GM19452 (cell line): Measurements from ENCODE around the gene PSME3.
"Not testable (repeated sequence)": the region's sequence is repeated elsewhere in the genome, so short reads cannot be mapped to it uniquely, and the experiment has no call there.

Experiments used
- ATAC-seq: cut with Tn5 transposase; IDR thresholded peaks from one replicate; pipeline ENCODE4 v1.9.1; 2021; ENCODE audit not compliant: unreplicated experiment

PSME3 gene

DNA sequence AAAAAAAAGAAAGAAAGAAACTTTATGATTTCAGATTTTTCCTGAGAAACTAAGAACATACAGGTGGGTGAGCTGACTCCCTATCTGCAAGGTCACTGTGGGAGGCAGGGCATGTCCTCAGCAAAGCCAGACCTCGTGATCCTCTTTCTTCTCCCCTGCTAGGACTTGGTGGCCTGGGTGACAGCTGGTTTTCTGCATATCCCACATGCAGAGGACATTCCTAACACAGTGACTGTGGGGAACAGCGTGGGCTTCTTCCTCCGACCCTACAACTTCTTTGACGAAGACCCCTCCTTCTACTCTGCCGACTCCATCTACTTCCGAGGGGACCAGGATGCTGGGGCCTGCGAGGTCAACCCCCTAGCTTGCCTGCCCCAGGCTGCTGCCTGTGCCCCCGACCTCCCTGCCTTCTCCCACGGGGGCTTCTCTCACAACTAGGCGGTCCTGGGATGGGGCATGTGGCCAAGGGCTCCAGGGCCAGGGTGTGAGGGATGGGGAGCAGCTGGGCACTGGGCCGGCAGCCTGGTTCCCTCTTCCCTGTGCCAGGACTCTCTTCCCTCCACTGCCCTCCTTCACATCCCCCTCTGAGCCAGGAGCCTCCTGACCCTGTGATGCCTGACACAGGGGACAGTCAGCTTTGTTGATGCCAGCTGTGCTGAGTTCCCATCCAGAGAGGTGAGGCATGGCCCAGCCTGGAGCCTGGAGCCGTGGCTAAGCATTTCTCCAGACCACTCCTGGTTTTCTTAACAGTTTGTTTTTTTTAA is 40.9 kb downstream of the PSME3 start:
- ATAC-seq = not testable (repeated sequence)

DNA sequence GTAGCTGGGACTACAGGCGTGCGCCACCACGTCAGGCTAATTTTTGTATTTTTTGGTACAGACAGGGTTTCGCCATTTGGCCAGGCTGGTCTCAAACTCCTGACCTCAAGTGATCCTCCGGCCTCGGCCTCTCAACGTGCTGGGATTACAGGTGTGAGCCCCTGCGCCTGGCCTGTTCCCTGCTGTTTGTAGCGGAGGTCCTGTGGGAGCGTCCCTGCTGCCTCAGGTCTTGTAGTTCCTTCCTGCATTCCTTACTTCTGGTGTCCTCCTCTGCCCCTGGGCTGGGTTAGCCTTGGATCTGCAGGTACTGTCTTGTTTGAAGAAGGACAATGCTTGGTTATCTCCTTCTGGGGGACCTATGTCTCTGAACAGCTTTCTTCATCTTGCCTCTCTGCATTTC is 43.8 kb downstream of the PSME3 start:
- ATAC-seq = no peak

GRCh38 chr17:42878123-42878880 is 45.1 kb downstream of the PSME3 start:
- ATAC-seq = no peak

DNA sequence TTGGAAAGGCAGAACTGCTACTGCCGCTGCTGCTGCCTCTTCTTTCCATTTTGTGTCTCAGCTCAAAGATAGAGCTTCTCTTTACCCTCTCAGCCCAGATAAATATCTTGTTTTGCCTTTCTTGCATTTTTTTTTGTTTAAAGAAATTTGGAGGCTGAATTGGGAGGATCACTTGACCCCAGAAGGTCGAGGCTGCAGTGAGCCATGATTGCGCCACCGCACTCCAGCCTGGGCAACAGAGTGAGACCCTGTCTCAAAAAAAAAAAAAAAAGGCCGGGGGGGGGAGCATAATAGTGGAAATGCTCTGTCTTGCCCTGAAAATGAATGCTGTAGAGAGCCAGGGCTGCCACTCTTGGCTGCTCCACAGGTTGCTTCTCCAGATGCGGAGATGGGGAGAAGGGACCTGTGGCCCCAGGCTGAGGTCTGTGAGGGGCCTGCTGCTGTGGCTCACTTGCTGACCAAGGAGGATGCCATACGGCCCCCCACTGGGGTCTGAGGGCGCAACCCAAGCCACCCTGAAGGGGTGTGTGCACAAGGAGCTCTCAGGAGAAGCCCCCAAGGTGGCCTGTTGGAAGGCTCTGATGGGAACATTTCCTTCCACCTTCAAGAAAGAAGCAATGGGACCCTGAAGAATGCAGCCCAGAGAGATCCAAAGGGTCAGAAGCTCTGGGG is 45.9 kb downstream of the PSME3 start:
- no peak for ATAC-seq

DNA sequence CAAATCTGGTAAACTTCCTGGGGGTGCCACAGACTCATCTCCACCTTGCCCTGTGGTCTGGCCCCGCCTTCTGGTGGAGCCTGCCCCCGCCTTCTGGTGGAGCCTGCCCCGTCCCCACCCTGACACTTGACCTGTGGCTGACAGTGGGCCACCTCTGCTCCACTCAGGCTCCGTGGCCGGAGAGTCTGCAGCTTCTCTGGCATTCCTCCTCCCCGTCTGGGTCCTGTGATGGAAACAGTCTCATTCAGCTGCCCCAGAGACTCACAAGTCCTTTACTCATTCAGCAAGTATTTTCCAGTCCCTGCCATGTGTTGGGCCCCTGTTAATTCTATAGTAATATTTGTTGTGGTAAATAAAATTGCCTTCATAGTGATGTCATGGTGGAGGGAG is 46.4 kb downstream of the PSME3 start:
- ATAC-seq = no peak

- ATAC-seq = no peak
These were observed 47.6 kb downstream of the PSME3 start for GRCh38 chr17:42880776-42881310.

DNA sequence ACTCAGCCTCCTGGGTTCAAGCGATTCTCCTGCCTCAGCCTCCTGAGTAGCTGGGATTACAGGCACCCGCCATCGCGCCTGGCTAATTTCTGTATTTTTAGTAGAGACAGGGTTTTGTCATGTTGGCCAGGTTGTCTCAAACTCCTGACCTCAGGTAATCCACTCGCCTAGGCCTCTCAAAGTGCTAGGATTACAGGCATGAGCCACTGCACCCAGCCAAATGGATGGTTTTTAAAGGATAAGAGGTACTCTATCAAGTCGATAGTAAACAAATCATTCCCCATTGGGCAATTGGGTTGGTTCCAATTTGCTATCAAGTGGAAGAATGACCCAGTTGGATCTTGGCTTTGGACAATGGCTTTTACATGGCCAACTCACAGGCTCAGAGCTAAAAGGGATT is 48.5 kb downstream of the PSME3 start:
- not testable (repeated sequence) for ATAC-seq

DNA sequence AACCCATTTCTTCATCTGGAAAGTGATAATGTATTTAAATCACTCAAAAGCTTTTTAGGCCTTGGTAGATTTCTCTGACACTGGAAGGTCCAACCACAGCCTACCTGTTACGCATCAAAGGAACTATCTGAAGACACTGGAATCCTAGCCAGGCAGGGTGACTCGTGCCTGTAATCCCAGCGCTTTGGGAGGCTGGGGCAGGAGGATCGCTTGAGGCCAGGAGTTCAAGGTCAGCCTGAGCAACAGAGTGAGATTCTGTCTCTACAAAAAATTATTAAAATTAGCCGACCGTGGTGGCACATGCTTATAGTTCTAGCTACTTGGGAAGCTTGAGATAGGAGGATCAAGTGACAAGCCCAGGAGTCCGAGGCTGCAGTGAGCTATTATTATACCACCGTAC is 49.0 kb downstream of the PSME3 start:
- no peak for ATAC-seq

- no peak for ATAC-seq
These were observed 50.8 kb downstream of the PSME3 start for GRCh38 chr17:42883802-42884558.

GRCh38 chr17:42885806-42886205 is 52.6 kb downstream of the PSME3 start:
- ATAC-seq = not testable (repeated sequence)

DNA sequence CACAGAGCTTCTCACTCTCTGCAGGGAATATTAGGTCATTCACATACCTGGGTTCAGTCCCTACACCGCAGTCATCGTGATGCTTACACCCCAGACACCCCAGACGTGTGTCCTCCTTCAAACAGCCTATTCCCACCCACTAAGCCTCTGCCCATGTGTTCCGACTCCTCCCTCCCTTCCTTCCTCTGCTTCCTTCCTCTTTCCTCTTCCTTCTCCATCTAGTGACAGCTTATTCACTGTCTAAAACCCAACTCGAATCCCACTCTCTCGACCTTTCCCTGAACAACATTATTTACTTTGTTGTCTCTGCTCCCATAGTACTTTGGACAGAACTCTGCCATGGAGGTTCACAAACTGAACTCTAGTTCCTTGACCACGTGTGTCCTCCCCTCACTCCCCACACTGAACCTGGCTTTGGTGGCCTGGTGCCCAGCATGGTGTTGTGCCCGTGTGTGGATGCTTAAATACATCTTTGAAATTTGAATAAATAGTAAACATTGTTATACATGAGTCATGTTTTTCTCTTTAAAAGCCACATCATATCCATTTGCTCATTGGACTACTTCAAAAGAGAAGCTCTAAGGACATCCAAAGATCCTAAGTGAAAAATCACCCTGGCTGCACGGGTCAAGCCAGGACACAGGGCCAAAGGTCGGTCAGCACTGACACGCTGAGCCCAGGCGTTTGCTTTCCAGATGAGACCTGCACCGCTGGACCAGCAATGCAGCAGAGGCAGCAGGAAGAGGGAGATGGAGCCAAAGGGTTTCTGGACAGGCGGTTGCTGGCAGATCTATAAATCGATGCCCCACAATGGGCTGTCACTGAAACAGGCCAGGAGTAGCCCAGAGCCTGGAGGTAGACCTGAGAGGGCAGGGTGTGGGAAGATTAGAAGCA is 53.3 kb downstream of the PSME3 start:
- no peak for ATAC-seq

DNA sequence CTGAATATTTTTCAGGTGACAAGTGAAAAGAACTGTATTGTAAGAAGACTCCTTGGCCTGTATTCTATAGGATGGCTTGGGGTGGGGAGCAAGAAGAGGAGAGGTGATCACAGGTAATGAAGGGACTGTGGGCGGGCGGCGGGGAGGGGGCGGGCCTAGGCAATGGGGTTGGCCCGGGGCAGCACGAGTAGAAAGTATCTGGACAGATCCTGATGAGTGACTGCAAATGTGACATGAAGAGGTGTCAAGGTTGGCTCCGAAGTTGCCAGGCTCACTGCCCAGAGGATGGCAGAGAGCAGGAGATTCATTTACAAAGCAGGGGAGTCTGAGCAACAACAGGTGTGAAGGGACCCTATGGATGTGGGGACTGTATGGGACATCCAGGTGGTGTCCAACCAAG is 56.6 kb downstream of the PSME3 start:
- no peak for ATAC-seq

DNA sequence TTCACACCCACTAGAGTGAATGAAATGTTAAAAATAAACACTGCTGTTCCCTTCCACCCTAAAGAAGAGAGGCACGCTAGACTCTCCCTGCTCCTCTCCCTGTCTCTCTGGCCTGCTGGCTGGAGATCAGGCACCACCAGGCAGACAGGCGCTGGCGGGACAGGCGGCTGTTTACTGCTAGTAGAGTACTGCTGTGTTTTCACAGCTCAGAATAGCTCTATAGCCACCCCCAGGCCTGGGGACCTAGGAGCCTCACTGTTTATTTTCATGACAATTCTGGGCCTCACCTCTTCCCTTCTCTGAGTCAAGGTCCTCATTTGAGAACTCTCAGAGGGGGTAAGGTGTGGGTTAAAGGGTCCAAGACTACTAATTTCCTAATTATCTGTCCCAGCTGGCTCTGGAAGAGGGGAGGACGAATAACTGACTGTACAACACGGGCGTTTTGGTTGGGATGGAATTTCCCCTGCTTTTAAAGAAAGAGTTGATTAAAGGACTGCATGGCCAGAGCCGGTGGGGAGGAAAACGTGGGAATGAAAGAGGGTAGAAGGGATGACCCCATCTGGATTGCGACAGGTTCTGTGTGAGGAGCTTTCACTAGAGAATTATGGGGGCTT is 58.4 kb downstream of the PSME3 start:
- no peak for ATAC-seq

- no peak for ATAC-seq
These were observed 60.2 kb downstream of the PSME3 start for GRCh38 chr17:42893359-42893758.
